ENCODE data around the gene MMP14. TPM values are rescaled to one million over a fixed set of nuclear protein-coding genes. Genes with fewer than 3 reads are reported as not detected.
"Not testable (repeated sequence)": the region's sequence is repeated elsewhere in the genome, so short reads cannot be mapped to it uniquely, and the experiment has no call there.

MMP14 gene
- total RNA-seq, 2 experiments from 2014 or later, result 3.1 to 4.9 TPM

DNA sequence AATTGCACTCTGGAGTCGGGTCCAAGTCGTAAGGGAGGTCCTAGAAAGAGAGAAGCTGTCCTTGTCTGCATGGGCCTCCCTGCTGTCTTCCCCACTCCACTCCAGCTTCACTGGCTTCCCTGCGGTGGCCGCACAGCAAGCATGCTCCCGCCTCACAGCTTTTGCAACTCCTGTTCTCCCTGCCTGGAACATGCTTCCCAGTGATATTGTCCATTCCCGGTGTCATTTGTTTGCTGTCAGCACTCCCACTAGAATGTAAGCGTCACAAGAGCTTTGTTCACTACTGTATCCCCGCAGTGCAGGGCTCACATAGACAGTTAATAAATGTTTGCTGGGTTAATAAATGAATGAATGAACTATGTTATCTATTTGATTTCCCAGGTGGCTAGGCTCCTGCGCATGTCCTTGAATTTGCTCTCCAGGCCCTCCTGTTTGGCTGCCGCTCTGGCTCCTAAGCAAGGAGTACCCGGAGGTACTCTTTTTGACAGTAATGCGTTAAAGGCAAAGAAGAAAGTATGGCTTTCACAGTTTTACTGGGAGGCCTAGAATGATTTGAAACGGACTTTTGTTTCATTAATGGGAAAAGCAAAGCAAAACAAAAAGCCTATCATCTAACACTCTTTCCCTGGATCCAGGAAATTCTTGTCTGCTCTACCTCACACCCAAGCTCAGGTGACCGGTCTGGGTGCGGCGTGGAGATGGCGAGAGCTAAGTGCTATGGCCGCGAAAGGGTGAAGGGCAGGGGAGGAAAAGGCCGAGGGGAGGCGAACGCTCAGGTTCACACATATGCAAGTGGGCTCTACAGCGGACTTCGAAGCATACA lies 15.0 kb upstream of the MMP14 start:
- ATAC-seq (ENCODE audit: low read depth), result no peak
- Mint-ChIP-seq H3K36me3 (no peaks in the 10 kb centered on the region), H3K4me1 (peaks cover 22% of the 10 kb centered on the region), H3K27me3 (peaks cover 23% of the 10 kb centered on the region), H3K4me3 (peak overlapping the region; percentile 32), H3K9me3 (no peaks in the 10 kb centered on the region), H3K27ac (no peak overlapping the region)
- POLR2A ChIA-PET, result interaction anchor here (0.6 to 1.7 kb wide), 4 partner anchors 8 to 81 kb away, joined by 3 to 4 read pairs (median 3); partner anchors contain the start of gene OXA1L
- no peak for DNase-seq

DNA sequence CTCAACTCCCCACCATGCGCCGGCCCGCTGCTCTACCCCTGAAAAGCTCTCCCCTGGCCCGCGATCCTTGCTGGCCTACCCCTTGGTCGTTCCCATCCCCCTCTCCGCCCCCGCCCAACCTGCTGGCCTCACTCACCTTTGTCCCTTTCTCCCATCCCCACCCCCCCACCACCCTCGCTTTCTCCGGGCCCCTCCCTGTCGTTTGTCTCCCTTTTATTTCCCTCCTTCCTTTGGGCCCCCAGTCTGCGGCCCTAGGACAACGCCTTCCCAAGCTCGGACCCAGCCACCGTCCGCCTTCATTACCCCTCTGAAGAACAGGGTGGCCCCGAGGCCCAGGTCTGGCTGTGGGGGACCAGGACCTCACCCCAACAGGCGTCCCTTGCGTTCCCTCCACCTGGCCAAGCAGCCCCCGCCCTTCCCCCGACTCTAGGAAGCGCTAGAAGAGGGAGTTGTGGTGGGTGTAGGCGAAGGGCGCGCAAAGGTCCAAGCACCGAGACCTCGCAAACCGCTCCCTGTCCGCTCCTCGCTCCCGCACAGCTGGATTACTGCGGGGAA lies 14.3 kb upstream of the MMP14 start:
- no peaks in the 10 kb centered on the region for H3K9me3 Mint-ChIP-seq

DNA sequence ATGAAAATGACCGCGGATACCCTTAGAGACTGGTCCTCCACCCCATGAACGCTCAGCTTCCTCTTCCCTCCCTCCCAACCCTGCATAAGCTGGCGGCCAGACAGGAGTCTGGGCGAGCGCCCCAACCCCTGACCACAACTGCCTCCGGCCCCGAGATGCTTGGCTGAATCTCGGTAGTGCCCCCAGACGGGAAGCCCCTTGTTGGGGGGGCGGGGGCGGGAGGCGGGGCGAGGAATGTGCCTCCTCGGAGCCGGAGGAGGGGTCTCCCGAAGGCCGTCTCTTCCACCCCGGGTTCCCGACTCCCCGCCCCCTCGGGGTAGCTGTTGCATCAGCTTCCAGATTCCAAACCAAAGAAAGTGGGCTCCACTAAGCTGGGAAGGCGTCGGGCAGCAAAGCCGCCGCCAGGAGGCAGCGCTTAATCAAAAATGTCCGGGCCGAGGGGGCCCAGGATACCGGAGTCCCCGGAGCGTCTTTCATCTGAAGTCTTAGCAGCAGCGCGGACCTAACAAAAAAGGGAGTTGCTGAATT lies 13.8 kb upstream of the MMP14 start:
- Mint-ChIP-seq H3K4me1 (peaks cover 22% of the 10 kb centered on the region), H3K9me3 (no peaks in the 10 kb centered on the region), H3K27me3 (peaks cover 23% of the 10 kb centered on the region), H3K36me3 (no peaks in the 10 kb centered on the region), H3K27ac (no peak overlapping the region), H3K4me3 (peak overlapping the region; percentile 68)
- ATAC-seq (ENCODE audit: low read depth) (peak; percentile 85), DNase-seq (peak; percentile 79)
- POLR2A ChIA-PET, result interaction anchor here (0.6 to 3.1 kb wide), 8 partner anchors 13 to 109 kb away, joined by 3 to 27 read pairs (median 3); partner anchors contain the start of genes LRP10 and OXA1L

More for the DNA sequence above, 14.3 kb upstream of the MMP14 start:
- POLR2A ChIA-PET, result interaction anchor here (0.6 to 3.1 kb wide), 6 partner anchors 8 to 81 kb away, joined by 3 to 27 read pairs (median 3); partner anchors contain the start of genes LRP10 and OXA1L
- no peak for DNase-seq
- Mint-ChIP-seq H3K27ac (no peak overlapping the region), H3K4me1 (peaks cover 22% of the 10 kb centered on the region), H3K4me3 (peak overlapping the region; percentile 68), H3K27me3 (peaks cover 23% of the 10 kb centered on the region), H3K36me3 (no peaks in the 10 kb centered on the region)
- ATAC-seq (ENCODE audit: low read depth), result no peak

DNA sequence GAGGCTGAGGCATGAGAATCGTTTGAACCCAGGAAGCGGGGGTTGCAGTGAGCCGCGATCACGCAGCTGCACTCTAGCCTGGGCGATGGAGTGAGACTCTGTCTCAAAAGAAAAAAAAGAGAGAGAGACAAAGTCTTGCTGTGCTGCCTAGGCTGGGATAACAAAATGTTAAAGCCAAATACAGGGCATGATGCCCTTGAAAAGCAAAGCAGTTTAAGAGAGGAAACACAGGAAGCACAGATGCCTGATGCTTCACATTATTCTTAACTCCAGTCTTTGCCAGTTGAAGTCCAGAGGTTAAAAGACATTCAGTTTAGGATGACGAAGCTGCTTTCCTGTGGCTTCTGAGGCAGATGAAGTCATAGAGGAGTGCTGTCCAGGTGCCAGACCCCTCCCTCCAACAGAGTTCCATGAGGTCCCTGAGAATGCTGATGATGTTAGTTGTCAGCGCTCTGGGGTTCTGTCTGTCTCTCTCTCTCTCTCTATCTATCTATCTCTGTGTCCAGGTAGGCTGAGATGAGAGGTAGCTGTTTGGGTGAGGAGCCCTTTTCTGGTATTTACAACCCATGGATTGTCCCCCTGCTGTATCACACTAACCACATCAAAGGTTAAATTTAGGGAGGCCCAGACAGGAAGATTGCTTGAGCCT lies 11.6 kb upstream of the MMP14 start:
- peaks cover 23% of the 10 kb centered on the region for H3K4me1 Mint-ChIP-seq
- DNase-seq (no peak), ATAC-seq (ENCODE audit: low read depth) (peak; percentile 2)
- POLR2A ChIA-PET, result interaction anchor here (0.6 to 3.1 kb wide), 5 partner anchors 9 to 259 kb away, joined by 3 to 17 read pairs (median 4); partner anchors contain the start of gene LRP10
- peak overlapping the region; percentile 35 for H3K4me3 Mint-ChIP-seq
- H3K27ac Mint-ChIP-seq, result no peak overlapping the region
- peaks cover 18% of the 10 kb centered on the region for H3K27me3 Mint-ChIP-seq
- no peaks in the 10 kb centered on the region for H3K36me3 Mint-ChIP-seq
- peaks cover 2% of the 10 kb centered on the region for H3K9me3 Mint-ChIP-seq

DNA sequence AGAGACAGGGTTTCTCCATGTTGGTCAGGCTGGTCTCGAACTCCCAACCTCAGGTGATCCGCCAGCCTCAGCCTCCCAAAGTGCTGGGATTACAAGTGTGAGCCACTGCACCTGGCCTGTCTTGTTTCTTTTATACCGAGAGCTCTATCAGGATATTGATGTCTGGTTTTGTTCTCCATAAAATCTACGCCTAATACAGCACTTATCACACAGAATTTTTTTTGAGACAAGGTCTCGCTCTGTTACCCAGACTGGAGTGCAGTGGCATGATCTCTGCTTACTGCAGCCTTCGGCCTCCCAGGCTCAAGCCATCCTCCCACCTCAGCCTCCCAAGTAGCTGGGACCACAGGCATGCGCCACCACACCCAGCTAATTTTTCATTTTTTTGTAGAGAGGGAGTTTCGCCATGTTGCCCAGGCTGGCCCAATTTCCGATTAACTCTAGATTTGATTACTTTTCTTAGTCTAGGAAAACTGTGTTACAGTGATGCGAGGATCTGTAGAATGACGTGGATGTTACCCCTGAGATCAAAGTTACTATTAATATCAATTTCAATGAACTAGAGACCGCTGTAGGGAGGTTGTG lies 7.2 kb upstream of the MMP14 start:
- peak overlapping the region; percentile 87 for H3K4me3 Mint-ChIP-seq
- H3K4me1 Mint-ChIP-seq, result peaks cover 26% of the 10 kb centered on the region
- not testable (repeated sequence) for DNase-seq; ATAC-seq (ENCODE audit: low read depth); H3K27me3 Mint-ChIP-seq; H3K9me3 Mint-ChIP-seq
- H3K27ac Mint-ChIP-seq, result peak overlapping the region; percentile 91
- peaks cover 11% of the 10 kb centered on the region for H3K36me3 Mint-ChIP-seq
- POLR2A ChIA-PET, result interaction anchor here (0.8 to 1.0 kb wide), 2 partner anchors 231 to 249 kb away, joined by 4 to 5 read pairs; partner anchors contain the start of gene ABHD4

DNA sequence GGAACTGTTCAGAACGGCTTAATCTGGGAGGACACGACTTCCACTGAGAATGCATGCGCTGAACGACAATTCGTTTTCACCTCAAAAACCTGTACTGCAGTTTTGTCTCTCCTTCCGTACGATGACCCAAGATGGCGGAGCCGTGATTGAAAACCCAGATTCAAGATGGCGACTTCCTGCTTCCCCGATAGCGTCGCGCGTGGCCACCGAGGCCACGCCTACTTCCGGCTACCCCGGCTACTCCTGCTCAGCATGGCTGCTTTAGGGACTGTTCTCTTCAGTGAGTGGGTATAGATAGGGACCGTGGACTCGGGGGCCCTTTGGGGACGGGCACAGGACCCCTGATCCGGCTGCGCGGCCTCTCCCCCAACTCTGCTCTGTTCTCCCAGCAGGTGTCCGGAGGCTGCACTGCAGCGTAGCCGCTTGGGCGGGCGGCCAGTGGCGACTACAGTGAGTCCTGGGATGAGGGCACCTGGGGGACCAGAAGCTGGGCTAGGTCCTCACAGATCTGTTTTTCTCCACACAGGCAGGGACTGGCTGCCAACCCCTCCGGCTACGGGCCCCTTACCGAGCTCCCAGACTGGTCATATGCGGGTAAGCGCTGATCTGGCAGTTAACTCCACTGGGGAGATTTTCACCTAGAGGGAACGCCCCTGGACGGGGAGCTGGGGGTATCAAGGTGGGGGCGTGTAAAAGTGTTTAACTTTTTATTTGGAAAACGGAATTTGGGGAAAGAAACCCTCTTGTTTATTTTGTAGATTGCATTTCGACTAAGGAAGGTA lies 6.5 kb upstream of the MMP14 start, which contains the start of gene MRPL52:
MRPL52 (plus strand) TSS at position 227 of the 782 bp plus-strand sequence; CDS start at position 253, 26 bp downstream.
- DNase-seq (peak; percentile 84), ATAC-seq (ENCODE audit: low read depth) (peak; percentile 90)
- Mint-ChIP-seq H3K4me1 (peaks cover 21% of the 10 kb centered on the region), H3K27ac (peak within 1 kb of the TSS; percentile 91), H3K36me3 (peaks cover 13% of the 10 kb centered on the region), H3K27me3 (peaks cover 2% of the 10 kb centered on the region), H3K9me3 (peaks cover 2% of the 10 kb centered on the region), H3K4me3 (peak within 1 kb of the TSS; percentile 87)
- POLR2A ChIA-PET, result interaction anchor here (0.6 to 2.0 kb wide), 13 partner anchors 9 to 274 kb away, joined by 3 to 8 read pairs (median 5); partner anchors contain the start of genes DAD1, LRP10, OXA1L and RBM23

DNA sequence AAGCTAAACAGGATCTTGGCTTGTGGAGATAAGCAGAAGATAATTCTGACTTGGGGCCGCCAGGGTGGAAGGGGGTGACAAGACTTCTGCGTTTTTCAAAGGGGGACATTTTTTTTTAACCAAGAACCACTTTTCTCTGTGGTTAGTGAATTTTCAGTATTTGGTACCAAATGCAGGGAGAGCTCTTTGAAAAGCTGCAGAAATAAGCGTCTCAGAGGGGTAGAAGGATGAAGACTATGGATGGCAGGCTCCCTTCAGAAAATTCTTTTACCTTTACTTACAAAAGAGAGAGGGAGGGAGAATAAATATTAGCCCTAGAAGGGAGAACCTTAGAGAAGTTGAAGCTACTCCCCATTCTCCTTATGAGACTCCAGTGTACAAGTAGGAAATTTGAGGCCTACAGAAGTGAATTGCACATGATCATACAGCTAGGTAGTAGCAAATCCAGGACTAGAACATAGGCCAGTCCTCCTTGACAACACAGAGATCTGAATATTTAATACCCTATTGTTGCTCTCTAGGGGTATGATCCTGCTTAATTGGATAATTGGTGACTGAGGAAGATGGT lies 5.9 kb upstream of the MMP14 start:
- Mint-ChIP-seq H3K27ac (peak overlapping the region; percentile 91), H3K4me1 (peaks cover 18% of the 10 kb centered on the region), H3K27me3 (peaks cover 2% of the 10 kb centered on the region), H3K9me3 (peaks cover 2% of the 10 kb centered on the region), H3K36me3 (peaks cover 15% of the 10 kb centered on the region), H3K4me3 (peak overlapping the region; percentile 87)
- DNase-seq (no peak), ATAC-seq (ENCODE audit: low read depth) (peak; percentile 4)
- POLR2A ChIA-PET, result interaction anchor here (0.6 to 2.0 kb wide), 13 partner anchors 9 to 1416 kb away, joined by 3 to 8 read pairs (median 4); partner anchors contain the start of genes DAD1, LRP10, OXA1L and RBM23

DNA sequence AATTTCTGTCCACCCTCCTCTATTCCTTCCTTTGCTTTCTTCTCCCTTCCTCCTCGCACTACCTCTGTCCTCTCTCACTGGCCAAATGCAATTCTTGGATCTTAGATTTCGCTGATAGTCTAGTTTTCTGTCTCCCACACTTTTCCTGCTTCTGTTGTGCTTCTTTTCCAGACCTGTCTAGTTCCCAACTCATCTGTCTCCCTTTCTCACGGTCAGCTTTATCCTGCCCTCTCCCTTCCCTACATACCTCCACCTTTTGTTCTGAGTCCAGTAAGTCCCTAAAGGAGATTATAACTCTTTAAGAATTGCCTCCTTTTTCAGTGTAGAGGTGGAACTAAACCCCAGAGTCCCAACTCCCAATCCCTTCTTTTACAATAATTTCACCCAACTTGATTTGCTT lies 880 bp upstream of the MMP14 start:
- POLR2A ChIA-PET, result interaction anchor here (0.8 kb wide), 1 partner anchor 12 kb away, joined by 3 read pairs; no protein-coding TSS in a partner anchor
- H3K4me3 Mint-ChIP-seq, result no peak overlapping the region
- no peaks in the 10 kb centered on the region for H3K9me3 Mint-ChIP-seq

DNA sequence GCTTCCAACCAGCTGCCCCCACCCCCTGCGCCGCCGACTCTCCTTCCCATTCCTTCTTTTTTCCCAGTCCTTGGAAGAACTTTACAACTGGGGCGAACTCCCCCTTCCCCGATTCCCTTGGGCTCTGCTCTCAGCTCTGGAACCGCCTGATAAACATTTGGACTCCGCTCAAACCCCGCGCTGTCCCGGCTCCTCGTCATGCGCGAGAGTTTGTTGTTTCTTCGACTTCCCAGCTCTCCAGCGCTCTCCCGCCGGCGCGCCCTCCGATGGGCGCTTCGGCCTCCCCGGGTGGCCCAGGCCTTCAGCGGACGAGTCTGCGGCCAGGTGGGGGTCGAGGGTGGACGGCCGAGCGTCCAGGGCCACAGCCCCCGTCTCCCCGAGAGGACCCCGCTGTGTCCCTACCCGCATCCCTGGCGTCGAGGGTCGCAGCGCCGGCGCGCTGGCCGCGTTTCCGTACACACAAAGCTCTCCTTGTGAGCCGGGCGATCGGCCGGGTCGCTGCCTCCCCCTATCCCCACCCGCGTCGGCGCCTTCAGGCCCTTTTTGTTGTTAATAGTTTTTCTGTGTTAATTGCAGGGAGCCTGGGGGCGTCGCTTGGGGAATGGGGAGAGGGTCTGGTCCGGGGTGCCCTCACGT lies 847 bp downstream of the MMP14 start:
- no peak overlapping the region for H3K27ac Mint-ChIP-seq

More for the DNA sequence above, 880 bp upstream of the MMP14 start:
- Mint-ChIP-seq H3K4me1 (peaks cover 17% of the 10 kb centered on the region), H3K27ac (no peak overlapping the region), H3K27me3 (peaks cover 12% of the 10 kb centered on the region), H3K36me3 (peaks cover 25% of the 10 kb centered on the region)
- DNase-seq (no peak), ATAC-seq (ENCODE audit: low read depth) (no peak)

DNA sequence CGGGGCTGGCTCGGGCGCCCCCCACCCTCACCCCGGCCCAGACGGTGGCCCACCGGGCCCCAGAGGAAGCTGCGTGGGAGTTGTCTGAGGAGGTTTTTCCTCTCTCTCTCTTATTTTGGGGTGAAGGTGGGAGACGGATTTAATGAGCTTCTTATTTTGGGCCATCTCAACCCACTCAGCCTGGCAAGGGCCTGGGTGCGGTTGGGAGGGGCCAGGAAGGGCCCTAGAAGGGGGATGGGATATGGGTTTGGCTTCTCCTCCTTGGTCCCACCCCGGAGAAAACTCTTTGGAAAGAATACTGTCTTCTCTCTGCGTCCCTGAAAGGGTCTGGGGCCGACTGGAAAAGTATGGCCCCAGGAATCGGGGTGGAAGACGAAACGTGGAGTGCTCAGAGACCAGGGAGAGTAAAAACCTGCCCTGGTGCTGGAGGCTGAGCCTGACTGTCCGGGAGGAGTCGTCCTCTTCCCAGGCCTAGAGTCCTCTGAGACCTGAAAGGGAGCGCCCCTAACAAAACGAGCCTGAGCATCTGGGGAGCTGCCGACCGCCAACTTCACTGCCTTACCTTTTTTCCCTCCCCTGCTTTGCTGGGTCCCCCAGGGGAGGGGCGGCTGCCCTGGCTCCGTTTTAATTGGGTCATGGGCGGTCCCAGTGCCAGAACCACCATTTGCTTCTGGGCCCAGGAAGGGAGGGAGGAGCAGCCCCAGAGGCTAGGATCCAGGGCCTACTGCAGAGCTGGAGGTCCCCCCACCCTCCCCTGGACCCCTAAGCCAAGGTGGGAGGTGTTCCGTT lies 1.6 kb downstream of the MMP14 start:
- Mint-ChIP-seq H3K4me1 (peaks cover 10% of the 10 kb centered on the region), H3K27ac (no peak overlapping the region), H3K9me3 (no peaks in the 10 kb centered on the region), H3K27me3 (peaks cover 12% of the 10 kb centered on the region), H3K36me3 (peaks cover 16% of the 10 kb centered on the region), H3K4me3 (no peak overlapping the region)
- DNase-seq, result no peak
- POLR2A ChIA-PET, result interaction anchor here (0.7 to 1.1 kb wide), 2 partner anchors 13 to 22 kb away, joined by 3 read pairs; no protein-coding TSS in a partner anchor
- ATAC-seq (ENCODE audit: low read depth), result no peak

More for the DNA sequence above, 847 bp downstream of the MMP14 start:
- Mint-ChIP-seq H3K27me3 (peaks cover 12% of the 10 kb centered on the region), H3K4me1 (peaks cover 10% of the 10 kb centered on the region), H3K4me3 (peak overlapping the region; percentile 75), H3K9me3 (no peaks in the 10 kb centered on the region), H3K36me3 (peaks cover 16% of the 10 kb centered on the region)
- ATAC-seq (ENCODE audit: low read depth) (no peak), DNase-seq (no peak)
- POLR2A ChIA-PET, result interaction anchor here (1.1 kb wide), 1 partner anchor 21 kb away, joined by 3 read pairs; no protein-coding TSS in a partner anchor
